ENCODE data around the gene WFS1. TPM values are rescaled to one million over a fixed set of nuclear protein-coding genes. Genes with fewer than 3 reads are reported as not detected.

WFS1 gene
- total RNA-seq, 1 donor, result 14.3 TPM

DNA sequence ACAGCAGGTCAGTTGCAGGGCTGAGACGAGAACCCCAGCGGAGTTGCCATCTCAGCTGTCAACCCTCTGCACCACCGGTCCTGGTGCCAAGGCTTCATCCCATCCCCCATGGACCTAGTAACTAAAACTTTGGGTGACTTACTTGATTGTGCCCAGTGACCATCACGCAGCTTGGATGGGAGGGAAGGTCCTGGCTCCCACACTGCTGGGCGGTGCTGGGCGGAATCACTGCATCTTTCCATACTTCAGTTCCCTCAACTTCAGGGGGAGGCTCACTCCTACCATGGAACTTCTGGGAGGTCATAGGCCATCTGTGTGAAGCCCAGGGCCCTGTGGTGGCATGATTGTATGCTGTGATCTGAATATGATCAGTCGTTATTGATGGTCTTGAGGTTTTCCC is 43.1 kb upstream of the WFS1 start:
- TF ChIP-seq, protein P1, sequence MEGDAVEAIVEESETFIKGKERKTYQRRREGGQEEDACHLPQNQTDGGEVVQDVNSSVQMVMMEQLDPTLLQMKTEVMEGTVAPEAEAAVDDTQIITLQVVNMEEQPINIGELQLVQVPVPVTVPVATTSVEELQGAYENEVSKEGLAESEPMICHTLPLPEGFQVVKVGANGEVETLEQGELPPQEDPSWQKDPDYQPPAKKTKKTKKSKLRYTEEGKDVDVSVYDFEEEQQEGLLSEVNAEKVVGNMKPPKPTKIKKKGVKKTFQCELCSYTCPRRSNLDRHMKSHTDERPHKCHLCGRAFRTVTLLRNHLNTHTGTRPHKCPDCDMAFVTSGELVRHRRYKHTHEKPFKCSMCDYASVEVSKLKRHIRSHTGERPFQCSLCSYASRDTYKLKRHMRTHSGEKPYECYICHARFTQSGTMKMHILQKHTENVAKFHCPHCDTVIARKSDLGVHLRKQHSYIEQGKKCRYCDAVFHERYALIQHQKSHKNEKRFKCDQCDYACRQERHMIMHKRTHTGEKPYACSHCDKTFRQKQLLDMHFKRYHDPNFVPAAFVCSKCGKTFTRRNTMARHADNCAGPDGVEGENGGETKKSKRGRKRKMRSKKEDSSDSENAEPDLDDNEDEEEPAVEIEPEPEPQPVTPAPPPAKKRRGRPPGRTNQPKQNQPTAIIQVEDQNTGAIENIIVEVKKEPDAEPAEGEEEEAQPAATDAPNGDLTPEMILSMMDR (IDR thresholded peaks at IDR 0.05; ENCODE audit: insufficient read depth, low read length), result no peak
- no peak for DNase-seq (ENCODE audit: low read depth)
- no peak overlapping the region for H3K4me3 ChIP-seq (ENCODE audit: low read depth, low read length)

DNA sequence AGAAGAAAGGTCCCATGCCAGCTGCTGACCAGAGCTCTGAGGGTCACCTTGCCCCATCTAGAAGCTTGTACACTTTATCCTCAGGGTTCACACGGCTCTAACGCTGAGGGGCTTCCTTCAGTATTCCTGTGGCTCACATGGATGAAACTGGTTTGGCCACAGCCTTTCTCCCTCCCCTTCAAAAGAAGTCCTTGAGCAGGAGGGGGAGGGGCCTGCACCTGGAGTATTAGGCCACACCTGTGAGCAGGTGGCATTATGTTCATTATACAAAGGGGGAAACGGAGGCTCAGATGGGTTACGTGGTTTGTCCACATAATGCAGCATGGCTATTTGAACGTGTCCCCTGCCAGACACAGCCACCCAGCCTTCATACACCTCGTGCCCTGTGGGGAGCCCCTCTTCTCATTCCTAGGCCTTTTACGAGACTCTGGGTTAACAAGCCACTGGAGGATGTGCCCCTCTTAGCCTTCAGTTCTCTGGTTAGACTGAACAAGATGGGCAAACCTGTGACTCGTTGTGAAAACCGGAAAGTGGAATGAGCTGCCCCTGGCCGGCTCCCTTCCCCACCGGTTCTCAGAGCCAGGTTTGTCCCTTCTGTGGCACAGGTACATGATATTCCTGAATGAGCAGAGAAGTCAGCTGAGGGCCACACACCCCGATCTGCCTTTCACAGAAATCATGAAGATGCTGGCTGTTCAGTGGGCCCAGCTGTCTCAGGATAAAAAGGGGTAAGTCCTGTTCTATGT is 42.1 kb upstream of the WFS1 start:
- no peak overlapping the region for H3K4me3 ChIP-seq (ENCODE audit: low read depth, low read length)
- TF ChIP-seq, protein P1 (IDR thresholded peaks at IDR 0.05; ENCODE audit: insufficient read depth, low read length), result no peak
- DNase-seq (ENCODE audit: low read depth), result no peak

DNA sequence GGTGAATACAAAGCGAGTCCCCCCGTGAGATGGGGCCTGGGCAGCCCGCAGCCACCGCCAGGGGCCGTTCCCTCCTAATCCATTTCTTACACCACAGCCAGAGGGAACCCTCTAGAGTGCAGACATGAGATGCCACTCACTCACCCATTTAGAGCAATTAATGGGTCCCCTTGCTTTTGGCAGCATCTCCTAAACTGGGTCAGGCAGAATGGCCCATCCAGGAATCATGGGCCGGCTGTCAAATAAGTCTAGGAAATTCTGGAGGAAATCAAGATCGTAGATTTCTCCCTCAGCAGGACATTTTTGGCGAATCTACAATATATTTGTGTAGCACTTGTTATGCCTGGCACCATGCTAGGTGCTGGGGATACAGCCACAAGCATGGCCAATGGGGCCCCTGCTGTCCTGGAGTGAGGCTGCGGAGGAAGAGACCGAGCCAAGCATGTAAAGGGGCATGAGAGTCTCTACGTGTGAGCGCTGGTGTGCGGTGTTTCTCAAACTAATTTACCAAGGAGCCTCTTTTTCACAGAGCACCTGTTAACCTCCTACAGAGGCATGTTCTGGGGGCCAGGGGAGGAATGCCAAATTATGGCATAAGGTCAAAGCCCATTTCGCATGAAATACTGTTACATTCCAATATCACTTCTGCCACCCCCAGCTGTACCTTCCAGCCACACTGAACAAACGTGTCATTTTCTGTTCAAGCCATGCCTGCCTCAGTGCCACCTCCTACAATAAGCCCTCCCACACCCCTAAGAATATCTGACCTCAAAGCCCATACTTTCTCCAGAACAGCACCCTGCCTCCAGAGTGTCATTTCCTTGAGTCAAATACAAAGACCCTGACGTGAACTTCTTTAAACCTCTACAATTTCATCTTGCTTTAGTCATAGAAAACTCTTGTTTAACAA is 41.2 kb upstream of the WFS1 start:
- TF ChIP-seq, protein P1 (IDR thresholded peaks at IDR 0.05; ENCODE audit: insufficient read depth, low read length), result no peak
- H3K4me3 ChIP-seq (ENCODE audit: low read depth, low read length), result no peak overlapping the region
- no peak for DNase-seq (ENCODE audit: low read depth)

- no peak for DNase-seq (ENCODE audit: low read depth)
- TF ChIP-seq, protein P1 (IDR thresholded peaks at IDR 0.05; ENCODE audit: insufficient read depth, low read length), result no peak
Measured at GRCh38 chr4:6229095-6229494, 40.6 kb upstream of the WFS1 start.

DNA sequence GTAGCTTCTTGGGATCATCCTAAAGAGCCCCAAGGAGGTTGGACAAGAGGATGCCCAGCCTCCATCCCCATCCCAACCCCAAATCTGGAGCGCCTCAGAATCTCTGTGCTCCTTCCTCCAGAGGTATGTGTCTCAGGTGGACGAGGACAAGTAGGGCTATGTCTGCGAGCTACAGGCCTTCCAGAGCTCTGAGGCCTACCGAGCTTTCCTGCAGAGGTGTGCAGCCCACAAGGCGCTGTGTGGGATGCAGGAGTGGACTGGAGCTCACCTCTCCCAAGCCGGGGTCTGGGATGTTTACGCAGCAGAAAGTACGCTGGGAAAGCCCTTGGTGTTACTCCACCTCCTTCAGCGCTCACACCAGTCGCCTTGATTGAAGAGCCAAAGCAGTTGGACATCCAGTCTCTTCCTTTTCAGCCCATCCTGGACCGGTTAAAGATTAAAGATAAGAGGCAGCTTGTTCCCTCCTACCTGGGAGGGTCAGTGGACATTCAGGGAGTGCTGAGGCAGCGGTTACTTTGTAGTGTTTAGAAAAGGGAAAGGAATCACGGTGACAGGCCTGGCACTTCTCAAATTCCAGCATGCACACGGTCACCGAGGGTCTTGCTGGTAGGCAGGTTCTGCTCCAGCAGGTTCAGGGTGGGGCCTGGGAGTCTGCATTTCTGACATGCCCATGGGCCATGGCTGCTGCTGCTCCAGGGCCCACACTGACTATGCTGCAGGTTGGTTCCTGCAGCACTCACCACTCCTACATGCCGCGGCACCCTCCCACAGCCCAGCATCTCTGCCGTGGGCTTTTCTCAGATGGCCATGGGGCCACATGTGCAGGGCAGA is 39.8 kb upstream of the WFS1 start:
- no peak overlapping the region for H3K4me3 ChIP-seq (ENCODE audit: low read depth, low read length)
- TF ChIP-seq, protein P1 (IDR thresholded peaks at IDR 0.05; ENCODE audit: insufficient read depth, low read length), result no peak
- DNase-seq (ENCODE audit: low read depth), result no peak

More at GRCh38 chr4:6229095-6229494, 40.6 kb upstream of the WFS1 start:
- H3K4me3 ChIP-seq (ENCODE audit: low read depth, low read length), result no peak overlapping the region

DNA sequence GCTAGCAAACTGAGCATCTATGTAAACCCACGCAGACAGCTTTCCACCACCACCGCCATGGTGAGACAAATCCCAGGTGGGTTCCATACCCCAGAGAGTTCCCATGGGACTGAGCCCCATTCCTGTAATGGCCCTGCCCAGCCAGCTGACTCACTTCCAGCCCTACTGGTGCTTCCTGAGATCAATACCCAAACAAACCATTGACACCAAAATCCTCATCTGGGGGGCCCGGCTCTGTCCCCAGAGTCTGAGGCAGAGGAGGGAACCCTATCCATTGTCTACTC is 39.2 kb upstream of the WFS1 start:
- no peak overlapping the region for H3K4me3 ChIP-seq (ENCODE audit: low read depth, low read length)
- DNase-seq (ENCODE audit: low read depth), result no peak
- TF ChIP-seq, protein P1 (IDR thresholded peaks at IDR 0.05; ENCODE audit: insufficient read depth, low read length), result no peak

Measured in fibroblast of the aortic adventitia (primary cell).